ENCODE data around the gene DLGAP4. TPM values are rescaled to one million over a fixed set of nuclear protein-coding genes. Genes with fewer than 3 reads are reported as not detected.
A peak's percentile ranks its signal among the peaks of the same experiment; 100 is the strongest.

The DLGAP4 gene
- total and polyA plus RNA-seq, 10 of the 15 experiments (the other 5 are each of a cell fraction or from before 2014, with no cell fraction given), result 0.42 to 43.3 (median 19.0) TPM

GRCh38 chr20:36574366-36575135 is 268.4 kb downstream of the DLGAP4 start (continued):
- TF ChIP-seq REST (IDR thresholded peaks at IDR 0.05; ENCODE audit: low read depth, low read length), result no peak
- TF ChIP-seq PKNOX1 (IDR thresholded peaks at IDR 0.05), result no peak
- no peak for TF ChIP-seq CHD1 (IDR thresholded peaks at IDR 0.05; ENCODE audit: low read depth, low read length)
- TF ChIP-seq HCFC1 (IDR thresholded peaks at IDR 0.05; ENCODE audit: low read length), result no peak
- TF ChIP-seq PML (IDR thresholded peaks at IDR 0.05; ENCODE audit: low read length), result no peak
- no peak for TF ChIP-seq IRF5 (IDR thresholded peaks at IDR 0.05; ENCODE audit: borderline replicate concordance)
- no peak for TF ChIP-seq STAT3 (IDR thresholded peaks at IDR 0.05; ENCODE audit: low read depth, low read length)
- TF ChIP-seq NFXL1 (IDR thresholded peaks at IDR 0.05; ENCODE audit: borderline replicate concordance), result no peak
- no peak for TF ChIP-seq HSF1 (IDR thresholded peaks at IDR 0.05; ENCODE audit: low read depth, low read length)
- TF ChIP-seq MLLT1 (IDR thresholded peaks at IDR 0.05), result peak; percentile 61
- no peak for TF ChIP-seq RB1 (IDR thresholded peaks at IDR 0.05; ENCODE audit: borderline replicate concordance)
- TF ChIP-seq SMAD1 (IDR thresholded peaks at IDR 0.05; ENCODE audit: low read depth, partially characterized antibody), result no peak
- no peak for TF ChIP-seq TCF12 (IDR thresholded peaks at IDR 0.05; ENCODE audit: low read depth, low read length)
- TF ChIP-seq SRF (IDR thresholded peaks at IDR 0.05; ENCODE audit: low read depth in 2 of 2, low read length in 2 of 2), result no peak
- no peak for TF ChIP-seq ZNF592 (IDR thresholded peaks at IDR 0.05)

Data from GM12878 (cell line).